ENCODE measurements around the gene PLXNA4.

PLXNA4 gene

GRCh38 chr7:132083537-132084123 lies 492.6 kb downstream of the PLXNA4 start:
- no peak for DNase-seq (ENCODE audit: low spot score)

- DNase-seq (ENCODE audit: low spot score) = no peak
Observed at GRCh38 chr7:132083126-132083525, 493.1 kb downstream of the PLXNA4 start.

GRCh38 chr7:132082394-132082793 lies 493.9 kb downstream of the PLXNA4 start:
- no peak for DNase-seq (ENCODE audit: low spot score)

- DNase-seq (ENCODE audit: low spot score) = no peak
Observed at GRCh38 chr7:132081686-132082085, 494.6 kb downstream of the PLXNA4 start.

GRCh38 chr7:132080967-132081668 lies 495.2 kb downstream of the PLXNA4 start:
- DNase-seq (ENCODE audit: low spot score) = no peak

GRCh38 chr7:132080467-132080866 lies 495.8 kb downstream of the PLXNA4 start:
- no peak for DNase-seq (ENCODE audit: low spot score)

GRCh38 chr7:132078891-132079735 lies 497.2 kb downstream of the PLXNA4 start:
- DNase-seq (ENCODE audit: low spot score) = no peak

GRCh38 chr7:132077971-132078685 lies 498.1 kb downstream of the PLXNA4 start:
- DNase-seq (ENCODE audit: low spot score) = no peak

- DNase-seq (ENCODE audit: low spot score) = no peak
Observed at GRCh38 chr7:132076301-132077035, 499.8 kb downstream of the PLXNA4 start.

GRCh38 chr7:132075515-132075914 lies 500.8 kb downstream of the PLXNA4 start:
- DNase-seq (ENCODE audit: low spot score) = no peak

- DNase-seq (ENCODE audit: low spot score) = no peak
Observed at GRCh38 chr7:132073920-132074589, 502.2 kb downstream of the PLXNA4 start.
